Activated CD8-positive, alpha-beta memory T cell treated with anti-CD3 and anti-CD28 coated beads for 1 hour (primary cell): ENCODE results near the gene NFATC1.

Experiments
- DNase-seq, 2 donors: peaks; one replicate each; pipeline ENCODE4 v3.0.0-alpha.2; 2020; ENCODE audit warnings: low read depth in 1 of 2; ENCODE audit errors: extremely low read depth in 1 of 2

Gene NFATC1

DNA sequence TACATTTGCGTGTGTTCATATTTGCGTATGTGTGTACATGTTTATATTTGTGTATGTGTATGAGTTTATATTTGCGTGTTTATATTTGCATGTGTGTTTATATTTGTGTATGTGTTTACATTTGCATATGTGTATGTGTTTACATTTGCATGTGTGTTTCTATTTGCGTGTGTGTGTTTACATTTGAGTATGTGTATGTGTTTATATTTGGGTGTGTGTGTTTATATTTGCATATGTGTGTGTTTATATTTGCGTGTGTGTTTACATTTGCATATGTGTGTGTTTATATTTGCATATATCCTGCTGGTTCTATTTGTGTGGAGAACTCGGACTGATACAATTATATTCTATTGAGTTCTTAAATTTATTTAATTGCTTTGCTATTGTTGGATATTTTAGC lies 168.7 kb downstream of the NFATC1 start:
- DNase-seq = no peak

DNA sequence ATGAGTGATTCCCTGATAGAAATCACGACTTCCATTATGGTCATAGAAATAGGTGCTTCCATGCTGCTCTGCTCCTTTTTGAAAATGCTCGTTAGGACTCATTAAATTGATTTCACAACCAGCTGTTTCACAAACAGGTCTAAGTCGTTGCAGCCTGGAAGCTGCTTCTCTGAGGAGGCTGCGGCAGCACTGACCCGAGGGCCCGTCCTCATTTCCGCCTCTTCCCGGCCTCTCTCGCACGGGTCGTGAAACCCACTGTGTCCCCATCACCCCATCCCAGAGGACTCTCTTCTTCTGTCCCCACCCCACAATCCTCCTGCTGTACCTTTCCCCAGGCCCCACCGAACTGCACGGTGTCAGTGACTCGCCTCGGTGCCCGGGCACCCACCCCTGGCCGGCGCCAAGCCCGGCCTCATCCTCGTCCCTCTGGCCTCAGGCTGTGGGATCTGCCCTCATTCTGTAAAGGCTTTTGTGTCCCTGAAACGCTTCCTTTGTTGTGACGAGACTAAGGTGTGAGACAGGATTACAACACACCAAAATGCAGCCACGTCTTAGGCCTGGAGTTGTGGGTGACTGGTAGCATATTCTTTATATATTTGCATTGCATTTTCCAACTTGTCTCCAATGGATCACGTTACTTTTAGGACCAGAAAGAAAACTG lies 171.2 kb downstream of the NFATC1 start:
- DNase-seq = no peak

DNA sequence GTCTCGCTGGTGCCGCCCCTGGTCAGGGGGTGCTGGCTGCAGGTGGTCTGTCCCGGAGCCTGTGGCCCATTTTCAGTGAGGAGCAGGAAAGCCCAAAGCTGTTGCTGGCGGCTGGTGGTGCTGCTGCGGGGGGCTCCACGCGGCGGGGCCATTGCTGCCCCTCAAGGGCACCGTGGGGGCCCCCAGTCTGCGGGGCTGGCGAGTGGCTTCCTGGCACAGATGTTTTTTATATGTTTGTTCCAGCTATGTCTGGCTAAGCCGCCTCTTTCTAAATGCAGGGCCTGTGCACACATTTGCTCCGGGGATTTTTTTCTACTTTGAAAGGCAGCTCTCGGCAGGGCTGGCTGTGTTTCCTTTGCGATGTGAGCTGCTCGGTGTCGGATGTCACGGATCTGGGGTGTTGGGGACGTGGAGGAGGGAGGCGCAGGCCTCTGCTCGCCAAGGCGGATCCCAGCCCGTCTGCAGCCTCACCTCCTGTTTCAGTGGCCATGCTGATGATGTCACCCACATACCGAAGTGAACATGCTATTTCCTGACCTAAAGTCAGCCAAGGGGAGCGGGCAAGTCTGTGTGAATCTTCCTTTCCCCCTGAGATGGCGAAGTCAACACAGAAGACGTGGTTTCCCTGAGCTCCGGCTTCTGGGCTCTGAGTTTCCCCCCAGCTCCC lies 171.9 kb downstream of the NFATC1 start:
- no peak for DNase-seq

DNA sequence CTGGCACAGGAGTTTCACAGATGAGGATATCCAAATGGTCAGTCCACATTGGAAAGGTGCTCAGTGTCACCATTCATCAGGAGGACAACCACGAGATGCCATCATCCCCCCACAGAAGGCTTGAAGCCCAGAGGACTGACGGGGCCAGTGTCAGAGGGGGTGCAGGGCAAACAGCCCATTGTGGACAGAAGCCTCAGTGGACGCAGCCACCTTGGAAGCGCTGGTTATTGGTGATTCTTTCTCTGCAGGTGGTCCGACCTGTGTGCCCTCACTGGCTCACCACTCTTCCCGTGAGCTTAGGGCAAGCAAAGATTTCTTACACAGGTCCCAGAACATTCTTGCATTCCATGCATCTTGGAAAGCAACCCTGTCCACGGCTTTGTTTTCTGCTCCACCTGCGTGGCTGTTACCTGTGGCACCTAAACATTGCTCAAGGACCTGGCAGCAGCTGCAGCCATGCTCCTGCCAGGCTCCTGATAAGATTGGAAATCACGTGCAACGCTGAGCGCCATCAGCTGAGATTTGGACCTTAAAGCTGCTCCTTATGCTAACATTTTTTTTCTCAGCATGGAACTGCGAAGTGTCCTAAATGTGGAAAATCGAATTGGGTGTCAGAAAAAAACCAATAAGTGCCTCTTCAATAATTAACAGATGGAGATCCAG lies 172.9 kb downstream of the NFATC1 start:
- DNase-seq = no peak

DNA sequence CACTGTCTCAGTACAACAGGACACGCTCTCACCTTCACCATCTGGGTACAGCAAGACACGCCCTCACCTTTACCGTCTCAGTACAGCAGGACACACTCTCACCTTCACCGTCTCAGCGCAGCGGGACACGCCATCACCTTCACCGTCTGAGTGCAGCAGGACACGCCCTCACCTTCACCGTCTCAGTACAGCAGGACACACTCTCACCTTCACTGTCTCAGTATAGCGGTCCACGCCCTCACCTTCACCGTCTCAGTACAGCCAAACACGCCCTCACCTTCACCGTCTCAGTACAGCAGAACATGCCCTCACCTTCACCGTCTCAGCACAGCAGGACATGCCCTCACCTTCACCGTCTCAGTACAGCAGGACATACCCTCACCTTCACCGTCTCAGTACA lies 174.0 kb downstream of the NFATC1 start:
- DNase-seq = no peak

DNA sequence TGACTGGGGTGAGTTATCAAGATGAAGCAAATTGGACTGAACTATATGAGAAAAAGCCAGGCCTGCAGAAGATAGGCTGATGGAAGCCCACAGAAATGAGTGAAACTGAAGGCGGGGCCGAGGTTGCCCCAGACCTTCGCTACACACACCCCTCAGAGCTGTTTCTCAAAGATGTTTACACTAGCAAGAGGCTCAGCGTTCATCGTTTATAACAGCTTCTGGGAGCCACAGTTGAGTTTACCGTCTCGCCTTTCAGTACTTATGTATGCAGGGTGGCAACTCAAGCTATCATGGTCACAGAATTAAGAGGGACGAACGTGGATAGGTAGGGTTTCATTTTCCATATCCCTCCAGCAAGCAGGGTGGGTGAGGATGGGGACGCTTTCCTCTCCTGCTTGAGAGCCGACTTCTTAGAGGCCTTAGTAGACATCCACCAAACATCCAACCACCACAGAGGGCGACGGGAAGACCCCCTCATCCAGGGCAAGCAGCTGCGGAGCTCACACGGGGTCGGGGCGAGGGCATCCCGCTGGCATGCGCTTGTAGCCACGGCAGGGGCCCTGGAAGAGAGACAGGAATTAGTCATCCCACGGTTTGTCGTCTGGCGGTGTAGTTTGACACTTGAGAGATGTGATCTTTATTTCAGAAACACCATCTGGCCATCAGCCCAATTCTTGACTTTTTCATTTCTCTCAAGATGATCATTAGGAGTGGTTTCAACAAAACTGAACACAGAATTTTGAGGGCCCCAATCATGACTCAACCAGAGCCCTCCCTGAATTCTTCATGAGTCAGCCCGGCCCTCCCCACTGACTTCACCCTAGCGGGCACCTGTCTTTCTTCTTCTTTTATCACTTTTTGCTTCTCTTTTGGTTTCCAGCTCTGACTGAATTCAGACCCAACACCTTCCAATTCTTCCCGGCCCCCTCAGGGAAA lies 174.8 kb downstream of the NFATC1 start:
- no peak for DNase-seq

DNA sequence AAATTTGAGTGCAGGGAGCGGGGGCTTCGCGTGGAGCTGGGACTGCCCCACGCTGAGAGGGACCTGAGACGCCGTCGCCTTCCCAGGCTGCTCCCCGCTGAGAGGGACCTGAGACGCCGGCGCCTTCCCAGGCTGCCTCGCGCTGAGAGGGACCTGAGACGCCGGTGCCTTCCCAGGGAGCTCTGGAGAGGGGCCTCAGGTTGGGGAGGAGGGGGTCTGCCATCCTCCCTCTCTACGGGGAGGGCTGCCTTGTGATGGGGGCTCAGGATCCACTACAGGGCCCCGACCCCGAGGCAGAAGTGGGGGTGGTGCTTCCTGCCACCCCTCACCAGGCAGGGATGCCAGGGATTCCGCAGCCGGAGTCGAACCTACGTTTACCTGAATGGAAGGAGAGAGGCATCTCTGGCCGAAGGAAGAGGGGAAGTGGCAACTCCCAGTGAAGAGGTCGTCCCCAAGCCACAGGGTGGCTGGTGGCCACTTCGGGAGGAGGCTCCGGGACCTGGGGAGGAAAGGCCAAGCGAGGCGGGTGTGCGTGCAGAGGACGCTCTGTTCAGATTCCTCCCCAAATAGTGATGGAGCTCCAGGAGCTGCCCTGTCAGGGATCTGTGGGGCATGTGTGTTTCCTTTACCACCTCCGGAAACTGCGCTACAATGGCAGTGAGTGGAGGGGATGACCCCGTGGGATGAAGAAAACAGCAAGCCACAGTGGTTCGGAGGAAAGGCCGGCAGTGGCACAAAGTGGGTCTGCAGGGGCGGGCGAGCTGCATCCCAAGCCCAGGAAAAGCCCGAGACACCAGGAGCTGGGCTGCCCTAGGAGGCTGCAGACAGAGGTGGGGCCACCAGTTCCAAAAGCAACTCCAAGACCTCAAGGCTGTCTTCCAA lies 175.7 kb downstream of the NFATC1 start:
- DNase-seq = no peak

DNA sequence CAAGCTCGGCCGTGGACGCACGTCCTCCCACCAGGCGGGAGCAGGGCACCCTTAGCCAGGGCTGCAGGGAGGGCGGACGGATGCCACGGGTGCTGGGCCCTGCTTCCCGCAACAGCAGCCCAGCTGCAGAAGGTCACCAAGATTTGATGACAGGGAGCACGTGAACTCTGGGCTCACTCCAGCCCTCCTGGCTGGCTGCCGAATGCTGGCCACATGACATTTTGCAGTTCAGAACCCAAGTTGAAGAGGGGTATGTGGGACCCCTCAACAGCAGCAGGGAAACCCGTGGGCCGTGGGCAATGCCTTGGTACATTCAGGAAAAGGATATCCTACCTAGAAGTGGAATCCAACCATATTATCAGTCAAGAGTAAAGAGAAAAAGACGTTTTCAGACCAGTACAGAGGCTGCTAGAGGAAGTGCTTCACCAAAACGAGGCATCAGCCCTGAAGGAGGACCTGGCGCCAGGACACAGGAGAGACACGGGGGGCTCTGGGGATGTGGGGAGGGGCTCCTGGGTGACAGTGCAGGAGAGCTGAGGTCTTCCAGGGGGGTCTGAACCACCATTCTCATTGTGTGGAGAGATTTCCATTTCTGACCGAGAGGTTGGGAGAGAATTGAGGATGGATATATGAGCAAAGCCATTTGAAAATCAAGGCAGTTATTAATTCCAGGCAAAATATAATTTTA lies 176.5 kb downstream of the NFATC1 start:
- DNase-seq = no peak

DNA sequence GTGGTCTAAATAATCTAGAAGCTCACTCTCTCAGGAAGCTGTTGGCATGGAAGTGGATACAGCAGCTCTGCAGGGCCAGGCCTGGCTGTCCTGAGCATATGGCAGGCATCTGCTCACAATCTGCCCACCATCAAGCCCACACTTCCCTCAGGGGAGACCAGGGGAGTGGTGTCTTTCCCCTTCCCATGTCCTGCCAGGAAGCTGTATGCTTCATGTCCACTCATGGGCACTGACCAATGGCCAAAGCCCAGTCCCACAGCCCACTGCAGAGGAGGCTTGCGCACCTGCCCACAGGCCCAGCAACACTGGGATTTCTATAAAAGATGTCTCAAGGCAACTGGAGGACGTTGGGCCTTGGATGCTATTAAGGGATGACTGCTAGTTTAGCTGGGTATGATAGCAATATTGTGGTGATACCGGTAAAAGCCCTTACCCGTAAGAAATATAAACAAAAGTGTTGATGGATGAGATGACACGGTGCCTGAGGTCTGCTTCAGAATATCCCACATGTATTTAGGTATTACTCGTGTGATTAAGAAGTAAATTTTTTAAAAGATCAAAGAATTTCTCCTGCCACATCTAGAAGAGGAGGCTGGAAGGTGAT lies 177.2 kb downstream of the NFATC1 start:
- DNase-seq = no peak

DNA sequence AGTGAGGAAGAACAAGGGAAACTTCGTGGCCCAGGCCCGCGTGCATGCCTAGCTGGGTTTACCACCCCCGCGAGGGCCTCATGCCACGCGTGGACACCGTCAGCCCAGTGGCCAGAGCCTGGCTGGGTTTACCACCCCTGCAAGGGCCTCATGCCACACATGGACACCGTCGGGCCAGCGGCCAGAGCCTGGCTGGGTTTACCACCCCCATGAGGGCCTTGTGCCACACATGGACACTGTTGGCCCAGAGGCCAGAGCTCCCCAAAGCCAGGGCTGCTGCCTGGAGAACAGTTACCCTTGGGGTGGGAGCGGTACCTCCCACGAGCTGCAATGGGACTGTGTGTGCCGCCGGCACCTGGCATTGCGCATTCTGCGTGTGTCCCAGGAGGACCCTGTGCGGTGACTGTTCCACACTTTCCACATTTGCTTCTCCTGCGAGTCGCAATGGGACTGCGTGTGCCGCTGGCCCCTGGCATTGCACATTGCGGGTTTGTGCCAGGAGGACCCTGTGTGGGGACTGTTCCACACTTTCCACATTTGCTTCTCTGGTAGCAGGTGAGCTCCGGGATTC lies 178.3 kb downstream of the NFATC1 start:
- no peak for DNase-seq

DNA sequence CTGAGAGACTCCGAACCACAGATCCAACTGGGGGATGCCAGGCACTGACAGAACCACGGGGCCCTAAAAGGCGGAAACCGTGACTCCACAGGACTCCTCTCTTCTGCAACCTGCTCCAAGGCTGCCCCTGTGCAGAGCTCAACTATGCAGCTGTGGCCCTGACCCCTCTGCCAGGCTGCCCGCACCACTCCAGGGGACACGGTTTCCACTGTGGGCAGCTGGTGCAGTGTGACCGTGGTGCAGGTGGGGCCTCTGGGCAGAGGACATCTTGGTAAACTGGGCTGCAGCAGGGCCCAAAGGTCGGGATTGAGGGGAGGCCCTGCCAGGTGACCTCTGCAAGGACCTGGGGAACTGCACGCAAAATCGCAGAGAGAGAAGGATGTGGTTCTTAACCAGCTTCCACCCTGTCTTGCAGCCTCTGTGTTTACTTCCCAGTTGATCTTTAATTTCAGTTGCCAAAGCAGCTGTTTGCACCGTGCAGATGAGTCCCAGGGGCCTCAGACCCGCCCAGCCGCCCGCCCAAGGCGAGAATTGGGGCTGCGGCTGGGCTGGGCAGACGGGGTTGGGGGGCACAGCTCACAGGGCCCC lies 179.3 kb downstream of the NFATC1 start:
- no peak for DNase-seq

DNA sequence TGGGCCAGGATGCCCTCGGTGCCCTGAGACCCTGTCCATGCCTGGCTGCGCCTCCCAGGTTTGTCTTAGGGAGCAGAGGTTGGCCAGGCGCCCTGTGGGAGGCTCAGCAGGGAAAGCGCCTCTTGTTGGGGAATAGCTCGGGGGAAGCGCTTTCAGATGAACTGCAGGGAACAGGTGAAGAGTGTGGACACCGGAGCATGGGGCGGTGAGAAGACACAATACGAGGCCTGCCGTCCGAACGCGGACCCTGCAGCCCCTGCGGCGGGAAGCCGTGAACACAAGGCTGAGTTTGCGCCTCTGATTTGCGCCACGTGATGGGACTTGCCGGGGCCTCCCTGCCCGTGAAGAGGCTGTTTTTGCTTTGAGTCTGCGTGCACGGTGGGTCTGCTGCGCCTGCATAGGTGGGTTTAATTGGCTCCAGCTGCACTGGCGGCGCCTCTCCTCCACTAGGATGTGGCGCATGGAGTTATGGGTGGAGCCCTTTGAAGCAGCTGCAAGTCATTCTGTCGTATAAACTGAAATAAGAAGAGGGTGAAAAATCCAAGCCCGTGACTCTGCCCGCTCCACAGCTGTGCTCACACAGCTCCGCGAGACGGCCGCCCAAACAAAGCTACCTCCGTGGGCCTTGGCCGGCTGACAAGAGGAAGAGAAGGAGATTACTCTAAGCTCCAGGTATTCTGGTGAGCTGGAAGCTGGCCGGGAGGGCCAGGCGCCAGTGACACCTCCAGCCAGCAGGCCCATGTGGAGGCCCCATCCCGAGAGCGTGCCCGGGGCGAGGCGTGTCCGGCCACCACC lies 180.4 kb downstream of the NFATC1 start:
- no peak for DNase-seq

DNA sequence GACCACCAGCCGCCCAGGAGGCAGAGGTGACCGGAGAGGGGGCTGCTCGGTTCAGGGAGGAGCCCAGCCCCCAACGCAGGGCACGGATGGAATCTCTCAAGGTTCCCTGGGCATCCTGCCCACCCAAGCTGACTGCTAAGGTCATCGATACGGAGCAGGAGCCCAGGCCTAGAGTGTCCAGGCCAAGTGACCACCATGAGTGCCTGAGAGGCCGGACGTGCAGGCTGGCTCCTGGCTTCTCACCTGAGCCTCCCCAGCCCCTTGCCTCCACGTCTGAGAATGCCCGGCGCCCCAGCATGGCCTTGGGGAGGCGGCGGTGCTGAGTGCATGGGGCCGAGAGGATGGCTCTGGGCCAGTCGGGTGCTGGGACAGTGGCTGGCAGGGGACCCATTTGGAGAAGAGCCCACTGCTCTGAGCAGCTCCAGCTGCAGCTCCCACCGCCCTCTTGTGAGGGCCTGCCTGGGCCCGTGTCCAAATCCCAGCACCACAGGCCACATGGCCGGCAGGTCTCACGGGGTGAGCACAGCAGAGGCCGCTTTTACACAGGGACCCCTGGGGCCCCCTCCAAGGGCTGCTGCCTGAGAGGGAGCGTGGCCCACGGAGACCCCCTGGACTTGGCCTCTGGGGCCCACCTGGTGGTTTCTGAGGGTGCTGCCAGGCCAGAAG lies 181.1 kb downstream of the NFATC1 start:
- no peak for DNase-seq

DNA sequence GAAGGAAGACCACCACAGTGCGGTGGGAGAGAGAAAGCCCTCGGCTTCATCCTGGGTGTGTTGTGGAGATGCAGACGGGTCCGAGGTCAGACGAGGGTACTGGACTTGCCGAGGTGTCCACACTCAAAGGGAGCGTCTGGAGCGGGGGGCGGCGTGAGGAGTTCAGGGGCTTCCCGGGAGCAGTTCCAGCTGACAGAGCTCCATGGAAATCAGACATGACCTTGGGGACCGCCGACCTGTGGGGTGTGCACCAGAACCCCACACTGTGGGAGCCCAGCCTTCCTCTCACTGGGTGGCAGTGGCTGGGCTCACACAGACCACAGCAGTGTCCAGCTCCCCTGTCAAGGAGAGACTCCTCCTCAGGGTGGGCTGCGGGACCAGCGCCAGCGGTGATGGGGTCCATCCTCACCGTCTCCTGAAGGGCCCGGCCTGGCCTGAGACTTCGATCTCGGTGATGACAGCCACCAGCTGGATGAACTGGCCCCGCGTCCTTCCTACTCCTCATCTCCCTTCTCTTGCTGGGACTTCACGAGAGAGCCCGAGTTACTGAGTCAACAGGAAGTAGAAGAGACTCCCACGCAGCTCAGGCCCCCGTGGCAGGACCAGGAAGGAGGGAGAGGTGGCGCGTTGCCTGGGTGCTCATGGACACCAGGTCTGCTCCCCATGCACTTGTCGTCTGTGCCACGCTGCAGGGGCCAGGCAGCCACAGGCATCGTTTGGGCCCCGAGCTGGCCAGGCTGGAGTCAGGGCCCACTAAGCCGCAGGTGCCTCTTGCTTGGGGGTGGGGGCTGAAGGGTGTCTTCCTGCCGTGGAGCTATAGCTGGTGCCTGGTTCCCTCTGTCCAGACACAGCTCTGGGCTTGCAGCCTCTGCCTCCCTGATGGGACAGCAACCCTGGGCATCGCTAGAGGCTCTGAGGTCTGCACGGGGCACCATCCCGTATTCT lies 182.0 kb downstream of the NFATC1 start:
- no peak for DNase-seq

DNA sequence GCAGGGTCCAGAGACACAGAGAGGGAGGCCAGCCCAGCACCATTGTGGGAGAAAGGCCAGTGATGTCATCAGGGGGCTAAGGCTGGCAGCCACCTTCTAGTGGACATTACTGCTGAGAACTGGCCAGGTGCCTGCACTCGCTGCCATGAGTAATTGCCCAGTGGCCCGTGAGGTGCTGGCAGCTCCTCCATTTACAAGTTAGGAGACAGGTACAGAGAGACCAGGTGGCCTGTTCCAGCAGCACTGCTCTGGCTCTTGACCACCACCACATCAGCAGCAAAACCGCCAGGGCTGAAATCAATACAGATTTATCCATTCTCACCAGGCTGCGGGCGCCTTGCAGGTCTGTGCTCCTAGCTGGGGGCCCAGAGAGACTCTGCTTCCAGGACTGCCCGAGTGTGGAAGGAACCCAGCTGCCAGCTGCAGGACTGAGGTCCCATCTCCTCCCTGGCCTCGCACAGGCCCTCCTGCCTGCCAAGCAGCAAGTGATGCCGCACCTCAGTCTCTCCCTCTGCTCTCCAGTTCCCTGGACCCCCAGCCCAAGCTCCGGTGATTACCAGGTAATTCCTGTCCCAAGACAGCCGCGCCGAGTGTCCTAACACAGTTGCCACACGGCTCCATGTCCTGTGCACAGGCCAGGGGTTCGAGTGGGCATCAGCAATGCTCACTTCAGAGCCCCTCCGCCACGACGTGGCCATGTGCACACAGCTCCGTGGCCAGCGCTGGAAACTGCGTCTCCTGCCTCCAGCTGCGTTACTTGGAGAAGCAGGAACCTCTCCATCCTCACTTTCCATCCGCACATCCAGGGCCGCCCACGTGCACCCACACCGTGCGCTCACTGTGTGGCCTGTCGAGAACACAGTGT lies 182.9 kb downstream of the NFATC1 start:
- DNase-seq = no peak
